HL-60 (cell line): ENCODE measurements around the gene COPZ1.

Experiments used
- CTCF ChIP-seq: IDR thresholded peaks from one replicate; pipeline ENCODE4 v1.5.1; 2011; ENCODE audit warnings: low read length, control low read depth, inconsistent platforms; ENCODE audit not compliant: insufficient read depth
- GABPA ChIP-seq: IDR thresholded peaks from 2 replicates; pipeline ENCODE4 v1.6.1; 2012; ENCODE audit warnings: low read depth
- POLR2AphosphoS5 ChIP-seq: IDR thresholded peaks from 2 replicates; pipeline ENCODE4 v1.6.1; 2012; ENCODE audit warnings: low read depth

DNA sequence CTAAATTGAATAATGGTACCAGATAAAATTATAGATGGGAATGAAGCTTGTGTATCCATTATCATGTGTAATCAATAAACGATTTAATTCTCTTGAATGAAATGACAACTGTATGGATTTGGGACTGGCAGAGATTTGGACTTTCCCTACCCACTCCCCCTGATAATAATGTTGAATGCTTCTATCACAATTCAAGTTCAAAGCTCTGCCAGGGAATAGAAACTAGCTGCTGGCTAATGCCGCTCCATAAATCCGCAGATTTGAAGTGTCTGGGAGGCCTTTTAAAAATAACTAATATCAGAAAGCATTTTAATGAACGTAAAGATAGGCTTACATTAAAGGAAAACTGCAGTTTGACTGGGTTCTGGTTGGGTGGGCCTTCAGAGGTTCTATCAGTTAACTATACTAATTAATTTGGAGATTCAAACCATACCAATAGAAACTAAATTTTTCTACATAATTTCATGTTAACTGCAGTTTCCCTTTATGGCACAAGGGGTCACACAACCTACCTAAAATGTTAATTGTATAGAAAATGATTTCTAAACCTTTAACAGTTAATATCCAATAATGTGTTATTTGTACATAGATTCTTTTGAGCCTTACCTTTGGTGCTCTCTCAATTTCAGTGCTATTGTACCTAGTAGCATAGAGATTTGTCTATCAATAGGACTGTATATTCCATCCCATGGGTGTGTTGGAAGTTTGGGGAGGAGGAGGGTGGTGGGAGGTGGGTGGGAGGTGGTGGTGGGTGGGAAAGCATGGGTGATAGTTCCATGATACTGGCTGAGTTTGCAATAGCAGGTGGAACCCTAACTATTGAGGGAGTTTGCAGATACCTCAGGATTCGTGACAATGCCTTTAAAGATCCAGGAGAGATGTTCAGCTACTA is 39.5 kb upstream of the COPZ1 start:
- no peak for TF ChIP-seq CTCF
- no peak for TF ChIP-seq GABPA
- no peak for TF ChIP-seq POLR2AphosphoS5
